Activated T-helper 17 cell treated with anti-CD3 and anti-CD28 coated beads, Interleukin-2, amount 50 U/mL, for 72 hours (primary cell): Measurements from ENCODE around the gene PDK3. TPM values are rescaled to one million over a fixed set of nuclear protein-coding genes. Genes with fewer than 3 reads are reported as not detected.
A peak's percentile ranks its signal among the peaks of the same experiment; 100 is the strongest.

Source experiments
- ATAC-seq: fragments of 150-1000 bp; cut with Tn5 transposase; replicated peaks from 2 replicates; pipeline ENCODE4 v1.10.0; 2021; ENCODE audit warnings: mild to moderate bottlenecking, moderate library complexity
- H3K27ac Mint-ChIP-seq: one replicate; pipeline ENCODE4 v1.8.0; 2022; ENCODE audit warnings: mixed read lengths
- H3K27me3 Mint-ChIP-seq: one replicate; pipeline ENCODE4 v1.8.0; 2022; ENCODE audit warnings: mixed read lengths
- H3K36me3 Mint-ChIP-seq: one replicate; pipeline ENCODE4 v1.8.0; 2022; ENCODE audit warnings: low read depth, mild to moderate bottlenecking, mixed read lengths
- H3K4me1 Mint-ChIP-seq: one replicate; pipeline ENCODE4 v1.8.0; 2022; ENCODE audit warnings: mixed read lengths
- H3K4me3 Mint-ChIP-seq: one replicate; pipeline ENCODE4 v1.8.0; 2022; ENCODE audit warnings: mild to moderate bottlenecking, mixed read lengths
- H3K9me3 Mint-ChIP-seq: one replicate; pipeline ENCODE4 v1.8.0; 2022; ENCODE audit warnings: mixed read lengths
- total RNA-seq, 2 donors: library from RNA; stranded (reverse); gene quantifications; one replicate each; pipeline ENCODE4 v1.2.3, GENCODE V29; 2022

PDK3 gene
- total RNA-seq, 2 donors from 2014 or later: 45.1 to 82.3 TPM

DNA sequence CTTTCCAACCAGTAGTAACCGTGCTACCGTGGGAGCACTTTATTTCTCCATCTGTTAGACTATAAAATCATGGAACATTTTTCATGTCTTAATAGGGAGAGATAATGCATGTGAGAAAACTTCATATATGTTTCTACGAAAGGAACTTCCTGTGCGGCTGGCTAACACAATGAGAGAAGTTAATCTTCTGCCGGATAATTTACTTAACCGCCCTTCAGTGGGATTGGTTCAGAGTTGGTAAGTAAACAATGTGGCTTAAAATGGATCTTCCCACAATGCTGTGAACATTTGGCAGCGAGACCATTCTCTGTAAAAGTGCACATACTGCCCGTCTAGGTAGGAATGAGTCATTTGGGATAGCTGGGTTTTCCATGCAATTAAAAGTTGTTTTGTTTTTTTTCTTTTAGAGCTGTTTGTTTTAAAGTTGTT is 29.6 kb downstream of the PDK3 start:
- ATAC-seq: no peak
- peaks cover 41% of the 10 kb centered on the region for H3K36me3 Mint-ChIP-seq
- H3K27ac Mint-ChIP-seq: no peak overlapping the region
- H3K4me3 Mint-ChIP-seq: no peak overlapping the region
- peaks cover 6% of the 10 kb centered on the region for H3K4me1 Mint-ChIP-seq
- H3K9me3 Mint-ChIP-seq: no peaks in the 10 kb centered on the region
- H3K27me3 Mint-ChIP-seq: no peaks in the 10 kb centered on the region

DNA sequence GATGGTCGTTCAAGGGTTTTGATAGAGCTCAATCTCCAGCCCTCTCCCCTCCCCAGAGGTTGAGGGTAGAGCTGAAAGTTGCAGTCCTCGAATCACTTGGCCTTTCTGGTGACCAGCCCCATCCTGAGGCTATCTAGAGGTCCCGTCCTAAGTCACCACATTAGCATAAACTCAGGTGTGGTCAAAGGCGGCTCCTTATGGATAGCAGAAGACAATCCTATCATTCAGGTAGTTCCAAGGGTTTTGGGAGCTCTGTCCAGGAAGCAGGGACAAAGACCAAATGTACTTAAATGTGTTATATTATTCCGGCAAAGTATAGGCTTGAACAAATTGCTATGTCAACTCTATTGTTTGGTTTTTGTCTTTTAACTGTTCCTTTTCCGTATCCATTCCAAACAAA is 30.6 kb downstream of the PDK3 start:
- H3K4me1 Mint-ChIP-seq: peaks cover 6% of the 10 kb centered on the region
- H3K36me3 Mint-ChIP-seq: peaks cover 45% of the 10 kb centered on the region
- no peak for ATAC-seq
- no peaks in the 10 kb centered on the region for H3K27me3 Mint-ChIP-seq
- no peak overlapping the region for H3K4me3 Mint-ChIP-seq
- H3K9me3 Mint-ChIP-seq: no peaks in the 10 kb centered on the region
- H3K27ac Mint-ChIP-seq: no peak overlapping the region

DNA sequence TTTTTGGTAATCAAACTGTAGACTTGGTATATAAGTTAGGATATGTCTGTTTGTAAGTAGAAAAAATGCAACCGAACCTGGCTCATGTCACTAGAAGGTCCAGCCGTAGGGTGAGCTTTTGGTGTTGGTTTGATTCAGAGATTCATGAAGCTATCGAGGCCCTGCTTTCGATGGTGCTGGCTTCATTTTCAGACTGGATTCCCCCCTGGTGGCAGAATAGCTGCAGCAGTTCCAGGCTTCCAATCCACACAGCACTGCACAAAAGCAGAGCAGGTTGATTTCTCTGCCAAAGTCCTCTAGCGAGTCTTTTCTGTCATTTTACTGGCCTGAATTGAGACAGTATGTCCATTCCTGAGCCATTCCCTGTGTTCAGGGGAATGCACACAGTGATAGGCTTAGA is 33.1 kb downstream of the PDK3 start:
- Mint-ChIP-seq H3K4me3 (peak overlapping the region; percentile 36), H3K27me3 (no peaks in the 10 kb centered on the region), H3K27ac (peak overlapping the region; percentile 28), H3K9me3 (no peaks in the 10 kb centered on the region), H3K4me1 (peaks cover 3% of the 10 kb centered on the region), H3K36me3 (peaks cover 67% of the 10 kb centered on the region)
- peak; percentile 29 for ATAC-seq

DNA sequence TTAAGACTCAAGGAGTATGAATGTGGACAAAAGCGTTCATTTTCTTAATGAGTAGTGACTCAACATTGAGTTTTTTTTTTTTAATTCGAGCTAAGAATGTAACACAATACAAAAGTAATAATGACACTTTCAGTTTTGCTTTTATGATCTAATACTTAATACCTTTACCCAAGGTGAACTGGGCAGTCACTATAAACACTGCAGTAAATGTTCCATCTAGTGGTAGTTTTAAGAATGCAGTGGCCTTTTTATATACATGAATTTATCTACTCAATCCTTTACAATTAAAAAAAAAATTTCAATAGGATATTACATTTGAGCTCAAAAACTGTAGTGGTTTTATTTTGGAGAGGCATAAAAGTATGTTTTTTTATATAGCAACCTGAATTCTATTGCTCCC is 33.9 kb downstream of the PDK3 start:
- peak overlapping the region; percentile 36 for H3K4me3 Mint-ChIP-seq
- H3K27me3 Mint-ChIP-seq: no peaks in the 10 kb centered on the region

DNA sequence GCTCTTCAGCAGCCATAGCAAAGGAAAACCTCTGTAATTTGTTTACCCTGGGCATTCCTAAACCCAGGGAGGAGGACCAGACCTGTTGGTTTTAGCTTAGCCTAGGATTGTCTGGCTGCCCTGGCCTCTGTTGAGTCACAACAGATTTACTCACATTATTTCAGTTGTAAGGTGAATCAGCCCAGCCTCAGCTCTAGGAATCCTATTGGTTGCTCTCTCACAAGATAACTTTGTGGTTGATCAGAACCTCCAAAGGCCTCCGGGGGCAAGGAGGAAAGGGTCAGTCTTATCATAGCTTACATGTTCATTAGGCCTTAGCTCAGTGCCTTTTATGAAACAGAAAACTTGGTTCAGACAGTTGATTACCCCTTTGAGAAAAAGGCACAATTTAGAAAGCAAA is 41.0 kb downstream of the PDK3 start:
- H3K27ac Mint-ChIP-seq: peak overlapping the region; percentile 11
- no peaks in the 10 kb centered on the region for H3K27me3 Mint-ChIP-seq
- H3K9me3 Mint-ChIP-seq: no peaks in the 10 kb centered on the region
- peaks cover 17% of the 10 kb centered on the region for H3K4me1 Mint-ChIP-seq
- H3K36me3 Mint-ChIP-seq: peaks cover 97% of the 10 kb centered on the region
- H3K4me3 Mint-ChIP-seq: peak overlapping the region; percentile 28
- ATAC-seq: peak; percentile 95

More for the DNA sequence above, 33.9 kb downstream of the PDK3 start:
- H3K4me1 Mint-ChIP-seq: no peaks in the 10 kb centered on the region
- no peaks in the 10 kb centered on the region for H3K9me3 Mint-ChIP-seq
- ATAC-seq: peak; percentile 63
- H3K36me3 Mint-ChIP-seq: peaks cover 75% of the 10 kb centered on the region
- no peak overlapping the region for H3K27ac Mint-ChIP-seq

DNA sequence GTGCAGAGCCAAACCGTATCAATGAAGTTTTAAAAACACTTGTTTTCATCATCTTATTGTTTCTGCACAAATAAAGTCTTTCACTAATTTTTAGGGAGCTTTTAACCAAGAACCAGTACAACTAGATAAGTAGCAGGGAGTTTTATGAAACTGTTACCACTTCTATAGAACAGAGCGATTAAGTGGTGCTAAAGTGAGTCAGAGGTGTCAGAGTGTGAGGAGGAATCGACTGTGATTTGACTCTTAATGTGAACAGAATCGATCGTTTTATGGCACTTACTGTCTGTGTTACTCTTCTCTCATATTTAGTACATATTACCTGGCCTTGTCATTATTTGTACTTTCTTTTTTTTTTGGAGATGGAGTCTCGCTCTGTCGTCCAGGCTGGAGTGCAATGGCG is 43.3 kb downstream of the PDK3 start:
- peak; percentile 18 for ATAC-seq
- no peaks in the 10 kb centered on the region for H3K27me3 Mint-ChIP-seq
- peaks cover 20% of the 10 kb centered on the region for H3K4me1 Mint-ChIP-seq
- H3K36me3 Mint-ChIP-seq: peaks cover 95% of the 10 kb centered on the region
- H3K27ac Mint-ChIP-seq: no peak overlapping the region
- no peak overlapping the region for H3K4me3 Mint-ChIP-seq
- H3K9me3 Mint-ChIP-seq: no peaks in the 10 kb centered on the region

DNA sequence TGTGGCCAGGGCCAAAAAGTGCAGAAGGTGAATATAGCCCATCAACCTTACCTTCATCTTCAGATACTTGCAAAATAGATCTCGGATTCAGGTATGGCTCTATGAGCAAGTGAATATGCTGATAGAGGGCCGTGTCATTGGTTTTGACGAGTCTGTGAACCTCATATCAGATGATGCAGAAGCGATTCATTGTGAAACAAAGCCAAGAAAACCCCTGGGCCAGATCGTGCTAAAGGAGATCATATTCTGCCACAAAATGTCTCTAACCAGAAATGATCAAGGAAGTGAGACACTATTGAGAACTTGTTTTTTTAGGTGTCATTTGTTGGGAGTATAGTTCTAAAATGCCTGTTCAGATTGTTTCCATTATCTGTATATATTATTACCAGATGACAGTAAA is 48.3 kb downstream of the PDK3 start:
- Mint-ChIP-seq H3K4me1 (peaks cover 10% of the 10 kb centered on the region), H3K27me3 (no peaks in the 10 kb centered on the region), H3K36me3 (peaks cover 82% of the 10 kb centered on the region), H3K4me3 (peak overlapping the region; percentile 56), H3K27ac (peak overlapping the region; percentile 91), H3K9me3 (no peaks in the 10 kb centered on the region)
- ATAC-seq: peak; percentile 99

DNA sequence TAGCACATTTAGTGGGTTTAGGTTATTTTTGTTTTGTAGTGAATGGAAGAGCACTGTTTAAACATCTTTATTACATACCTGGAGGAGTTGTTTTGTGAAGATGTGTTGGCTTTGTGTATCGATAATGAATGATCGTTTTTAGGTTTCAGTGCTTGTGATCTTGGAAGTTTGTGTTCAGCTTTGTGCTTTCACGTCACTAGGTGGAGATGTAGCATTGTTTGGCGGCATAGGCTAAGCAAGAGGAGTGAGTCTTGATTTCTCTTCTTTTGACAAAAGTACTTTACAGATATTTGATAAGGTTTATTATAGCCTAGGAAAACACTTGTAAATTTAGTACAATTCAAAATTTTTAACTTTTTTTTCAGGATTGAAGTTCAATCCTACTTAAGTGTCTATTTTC is 50.4 kb downstream of the PDK3 start:
- no peak for ATAC-seq
- peaks cover 82% of the 10 kb centered on the region for H3K36me3 Mint-ChIP-seq
- peak overlapping the region; percentile 69 for H3K27ac Mint-ChIP-seq
- H3K4me3 Mint-ChIP-seq: no peak overlapping the region
- H3K4me1 Mint-ChIP-seq: peaks cover 4% of the 10 kb centered on the region
- no peaks in the 10 kb centered on the region for H3K27me3 Mint-ChIP-seq
- H3K9me3 Mint-ChIP-seq: no peaks in the 10 kb centered on the region

DNA sequence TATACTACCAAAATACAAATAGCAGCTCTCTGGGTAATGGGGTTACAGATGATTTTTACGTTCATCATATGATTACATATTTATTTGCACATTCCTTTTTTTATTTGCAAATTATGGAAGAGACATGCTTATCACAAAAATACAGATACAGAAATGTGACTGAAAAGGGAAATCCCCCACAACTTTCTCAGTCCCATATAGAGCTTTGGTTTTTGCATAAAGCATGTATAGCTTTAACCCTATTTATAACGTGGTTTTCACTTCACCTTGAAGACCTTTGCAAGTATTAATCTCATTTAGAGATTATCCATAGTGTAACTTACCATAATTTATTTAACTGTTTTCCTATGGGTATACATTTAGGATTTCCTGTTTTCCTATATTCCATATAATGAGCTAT is 55.4 kb downstream of the PDK3 start:
- no peak overlapping the region for H3K4me3 Mint-ChIP-seq
- no peaks in the 10 kb centered on the region for H3K4me1 Mint-ChIP-seq
- H3K36me3 Mint-ChIP-seq: peaks cover 82% of the 10 kb centered on the region
- H3K9me3 Mint-ChIP-seq: no peaks in the 10 kb centered on the region
- ATAC-seq: no peak
- no peaks in the 10 kb centered on the region for H3K27me3 Mint-ChIP-seq
- no peak overlapping the region for H3K27ac Mint-ChIP-seq

DNA sequence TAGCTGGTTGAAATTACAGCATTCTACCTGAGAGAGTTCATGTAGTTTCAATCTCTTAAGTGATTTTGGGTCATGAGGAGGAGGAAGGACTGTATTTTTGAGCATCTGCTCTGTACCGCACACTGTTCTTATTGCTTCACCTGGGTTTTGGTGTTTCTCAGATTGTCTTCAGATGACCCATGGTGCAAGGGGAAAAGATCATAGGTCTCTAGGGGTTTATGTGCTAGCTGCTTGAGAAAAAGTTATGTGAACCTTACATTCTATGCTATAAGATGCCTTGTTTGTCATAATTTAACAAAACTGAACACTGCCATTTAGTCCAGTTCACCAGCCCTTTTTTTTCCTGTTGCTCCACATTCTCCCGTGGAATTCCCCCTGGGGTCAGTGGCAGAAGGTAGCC is 60.4 kb downstream of the PDK3 start:
- Mint-ChIP-seq H3K4me3 (no peak overlapping the region), H3K9me3 (no peaks in the 10 kb centered on the region), H3K27me3 (no peaks in the 10 kb centered on the region), H3K4me1 (no peaks in the 10 kb centered on the region), H3K27ac (no peak overlapping the region), H3K36me3 (peaks cover 89% of the 10 kb centered on the region)
- ATAC-seq: no peak

DNA sequence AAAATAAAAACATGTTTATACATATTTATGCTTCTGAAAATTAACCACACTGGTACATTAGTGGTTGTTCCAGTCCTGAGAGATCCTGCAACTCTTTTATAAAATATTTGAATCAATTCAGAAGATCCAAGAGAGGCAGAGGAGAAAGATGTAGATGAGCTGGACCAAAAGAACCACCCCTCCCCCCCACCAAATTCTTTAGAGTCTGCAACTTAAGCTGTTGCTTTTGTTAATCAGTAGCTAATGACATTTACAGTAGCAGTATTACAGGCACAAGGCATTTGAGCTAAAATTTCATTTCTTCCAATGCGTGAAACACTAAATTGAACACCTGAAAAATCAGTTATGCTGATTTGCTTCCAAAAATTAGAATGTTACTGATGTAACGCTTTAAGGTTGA is 61.5 kb downstream of the PDK3 start:
- Mint-ChIP-seq H3K27me3 (no peaks in the 10 kb centered on the region), H3K9me3 (no peaks in the 10 kb centered on the region), H3K4me1 (no peaks in the 10 kb centered on the region), H3K4me3 (no peak overlapping the region), H3K27ac (no peak overlapping the region), H3K36me3 (peaks cover 89% of the 10 kb centered on the region)
- ATAC-seq: no peak

DNA sequence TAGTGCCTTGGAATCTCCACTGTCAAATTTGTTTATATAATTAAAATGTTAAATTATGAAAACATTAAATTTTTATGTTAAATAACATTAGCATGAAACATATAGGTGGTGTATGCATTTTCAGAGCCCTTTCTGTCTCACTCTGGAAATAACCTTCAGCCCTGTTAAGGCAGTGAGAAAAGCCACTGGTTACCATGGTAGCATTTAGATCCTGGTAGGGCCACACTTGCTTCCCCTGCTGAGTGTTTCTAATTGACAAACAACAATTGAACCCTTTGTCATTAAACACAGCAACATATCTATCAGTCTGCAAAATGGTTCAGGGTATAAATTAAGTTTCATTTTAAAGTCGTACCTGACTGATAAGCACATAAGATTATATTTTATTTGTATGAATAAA is 63.5 kb downstream of the PDK3 start:
- H3K9me3 Mint-ChIP-seq: no peaks in the 10 kb centered on the region
- H3K36me3 Mint-ChIP-seq: peaks cover 96% of the 10 kb centered on the region
- H3K27me3 Mint-ChIP-seq: no peaks in the 10 kb centered on the region
- H3K27ac Mint-ChIP-seq: no peak overlapping the region
- no peak overlapping the region for H3K4me3 Mint-ChIP-seq
- no peaks in the 10 kb centered on the region for H3K4me1 Mint-ChIP-seq
- ATAC-seq: no peak

DNA sequence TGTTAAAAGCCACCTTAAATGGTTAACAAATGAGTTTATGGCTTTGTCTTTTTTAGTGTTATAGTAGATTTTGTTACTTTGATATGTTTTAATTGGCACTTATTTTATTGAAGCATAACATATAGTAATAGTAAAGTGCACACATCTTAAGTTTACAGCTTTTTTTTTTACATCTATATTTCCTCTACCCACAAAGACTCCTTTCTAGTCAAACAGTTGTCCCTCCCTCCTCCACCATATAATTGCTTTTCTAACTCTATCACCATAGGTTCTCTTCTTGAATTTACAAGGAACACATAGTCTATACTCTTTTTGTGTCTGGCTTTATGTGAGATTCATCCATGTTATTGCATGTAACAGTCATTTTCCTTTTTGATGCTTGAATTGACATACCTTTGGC is 71.5 kb downstream of the PDK3 start:
- Mint-ChIP-seq H3K27me3 (no peaks in the 10 kb centered on the region), H3K36me3 (peaks cover 64% of the 10 kb centered on the region), H3K27ac (no peak overlapping the region), H3K4me1 (no peaks in the 10 kb centered on the region), H3K4me3 (no peak overlapping the region), H3K9me3 (no peaks in the 10 kb centered on the region)
- ATAC-seq: no peak

DNA sequence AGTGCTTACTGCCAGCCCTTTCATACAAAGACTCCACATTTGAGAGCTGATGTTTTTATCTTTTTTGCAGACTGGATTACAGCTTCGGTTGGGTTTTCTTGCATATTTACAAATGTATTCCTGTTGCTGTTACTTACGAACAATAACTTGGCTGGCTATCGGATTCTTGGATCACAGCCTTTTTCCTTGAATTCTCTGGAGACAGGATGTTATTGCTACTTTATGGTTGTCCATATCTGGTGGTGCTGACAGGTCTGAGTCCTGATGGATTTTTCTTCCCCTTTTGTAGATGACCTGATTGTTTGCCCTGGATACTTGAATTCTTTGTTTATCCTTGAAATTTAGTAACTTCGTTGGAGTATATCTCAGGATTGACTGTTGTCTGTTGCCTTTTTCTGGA is 77.7 kb downstream of the PDK3 start:
- Mint-ChIP-seq H3K27me3 (no peaks in the 10 kb centered on the region), H3K36me3 (peaks cover 49% of the 10 kb centered on the region), H3K4me1 (no peaks in the 10 kb centered on the region), H3K27ac (no peak overlapping the region), H3K9me3 (no peaks in the 10 kb centered on the region), H3K4me3 (no peak overlapping the region)
- no peak for ATAC-seq

DNA sequence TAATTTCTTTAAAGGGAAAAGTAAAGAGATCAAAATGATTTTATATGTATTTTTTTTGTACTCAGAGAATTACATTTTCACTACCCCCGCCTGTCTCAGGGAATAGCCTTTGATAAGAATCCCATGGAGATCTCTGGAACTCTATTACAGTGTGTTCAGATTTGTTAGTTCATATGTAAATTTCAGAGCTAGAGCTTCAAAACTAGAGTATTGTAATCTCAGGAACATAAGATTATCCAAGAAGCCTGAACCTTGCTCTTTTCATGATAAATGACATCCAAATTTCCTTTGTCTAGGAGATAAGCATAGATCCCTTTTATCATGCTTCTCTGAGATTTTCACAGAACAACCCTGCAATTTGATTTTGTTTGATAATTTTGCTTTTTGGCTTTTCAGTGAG is 82.9 kb downstream of the PDK3 start:
- H3K9me3 Mint-ChIP-seq: no peaks in the 10 kb centered on the region
- H3K36me3 Mint-ChIP-seq: peaks cover 23% of the 10 kb centered on the region
- no peaks in the 10 kb centered on the region for H3K27me3 Mint-ChIP-seq
- H3K4me3 Mint-ChIP-seq: no peak overlapping the region
- no peaks in the 10 kb centered on the region for H3K4me1 Mint-ChIP-seq
- ATAC-seq: no peak
- no peak overlapping the region for H3K27ac Mint-ChIP-seq

DNA sequence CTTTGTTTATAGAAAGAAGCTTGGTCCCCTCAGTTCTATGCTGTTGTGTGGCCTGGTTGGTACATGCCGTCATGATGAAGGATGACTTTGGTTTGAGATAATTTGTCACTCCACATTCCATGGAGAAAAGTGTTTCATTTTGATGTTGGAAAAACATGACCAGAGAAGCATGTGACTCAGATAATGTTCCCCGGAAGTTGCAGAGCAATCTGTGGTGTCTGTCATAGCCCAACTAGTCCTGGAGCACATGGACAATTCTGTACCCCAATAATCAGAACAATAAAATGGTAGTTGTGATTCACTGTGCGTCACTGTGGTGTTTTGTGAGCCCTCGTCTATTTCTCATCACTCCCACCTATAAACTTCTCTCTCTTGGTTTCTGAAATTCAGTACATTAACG is 85.1 kb downstream of the PDK3 start:
- H3K4me1 Mint-ChIP-seq: no peaks in the 10 kb centered on the region
- no peak overlapping the region for H3K27ac Mint-ChIP-seq
- H3K36me3 Mint-ChIP-seq: peaks cover 6% of the 10 kb centered on the region
- no peak overlapping the region for H3K4me3 Mint-ChIP-seq
- no peak for ATAC-seq
- no peaks in the 10 kb centered on the region for H3K27me3 Mint-ChIP-seq
- no peaks in the 10 kb centered on the region for H3K9me3 Mint-ChIP-seq
